ENCODE data around the gene GABRD.
"Not testable (repeated sequence)": the region's sequence is repeated elsewhere in the genome, so short reads cannot be mapped to it uniquely, and the experiment has no call there.

Gene GABRD

GRCh38 chr1:2019172-2019543 lies at the start of gene GABRD:
GABRD (plus strand) TSS chr1:2019345; CDS start chr1:2019424, 79 bp downstream.
- no peak for DNase-seq

GRCh38 chr1:1969505-1969900 lies 49.6 kb upstream of the GABRD start:
- DNase-seq: no peak

GRCh38 chr1:1969953-1970716 lies 49.0 kb upstream of the GABRD start:
- no peak for DNase-seq

- no peak for DNase-seq
Observed at GRCh38 chr1:1971017-1971416, 48.1 kb upstream of the GABRD start.

GRCh38 chr1:1971688-1972087 lies 47.5 kb upstream of the GABRD start:
- DNase-seq: no peak

GRCh38 chr1:1972976-1973715 lies 46.0 kb upstream of the GABRD start:
- no peak for DNase-seq

- no peak for DNase-seq
Observed at GRCh38 chr1:1973716-1974642, 45.2 kb upstream of the GABRD start.

GRCh38 chr1:1974834-1975233 lies 44.3 kb upstream of the GABRD start:
- DNase-seq: no peak

GRCh38 chr1:1975535-1975934 lies 43.6 kb upstream of the GABRD start:
- no peak for DNase-seq

- DNase-seq: no peak
Observed at GRCh38 chr1:1976031-1976430, 43.1 kb upstream of the GABRD start.

- DNase-seq: no peak
Observed at GRCh38 chr1:1978108-1978507, 41.0 kb upstream of the GABRD start.

- DNase-seq: not testable (repeated sequence)
Observed at GRCh38 chr1:1978690-1979481, 40.3 kb upstream of the GABRD start.

GRCh38 chr1:1979482-1980165 lies 39.5 kb upstream of the GABRD start:
- no peak for DNase-seq

GRCh38 chr1:1980467-1981141 lies 38.5 kb upstream of the GABRD start:
- no peak for DNase-seq

GRCh38 chr1:1981142-1981500 lies 38.0 kb upstream of the GABRD start:
- DNase-seq: no peak

GRCh38 chr1:1981631-1982327 lies 37.4 kb upstream of the GABRD start:
- not testable (repeated sequence) for DNase-seq

GRCh38 chr1:1982379-1983232 lies 36.5 kb upstream of the GABRD start:
- DNase-seq: no peak

- no peak for DNase-seq
Observed at GRCh38 chr1:1984560-1985070, 34.5 kb upstream of the GABRD start.

- no peak for DNase-seq
Observed at GRCh38 chr1:1985375-1986050, 33.6 kb upstream of the GABRD start.

All from NCI-H1694 (cell line).